HFFc6 (cell line): Measurements from ENCODE around the gene KREMEN1. TPM values are rescaled to one million over a fixed set of nuclear protein-coding genes. Genes with fewer than 3 reads are reported as not detected.

Experiments
- DNase-seq: peaks from one replicate; pipeline ENCODE4 v3.0.0-alpha.2; 2018
- H3K27ac Mint-ChIP-seq: 2 replicates; pipeline ENCODE4 v1.8.0; 2020; ENCODE audit warnings: mild to moderate bottlenecking, mixed read lengths
- H3K27me3 Mint-ChIP-seq: 2 replicates; pipeline ENCODE4 v1.8.0; 2021; ENCODE audit warnings: mild to moderate bottlenecking, moderate library complexity, mixed read lengths; ENCODE audit not compliant: insufficient read depth
- H3K36me3 Mint-ChIP-seq: 2 replicates; pipeline ENCODE4 v1.8.0; 2021; ENCODE audit warnings: low read depth, mixed read lengths
- H3K4me1 Mint-ChIP-seq: 2 replicates; pipeline ENCODE4 v1.8.0; 2020; ENCODE audit warnings: low read depth, mixed read lengths
- H3K4me3 Mint-ChIP-seq: 2 replicates; pipeline ENCODE4 v1.8.0; 2020; ENCODE audit warnings: mild to moderate bottlenecking, moderate library complexity, mixed read lengths
- H3K9me3 Mint-ChIP-seq: 2 replicates; pipeline ENCODE4 v1.8.0; 2020; ENCODE audit warnings: mild to moderate bottlenecking, mixed read lengths
- total RNA-seq, 6 experiments: library from RNA; stranded (reverse); fragmentation: NEBNext Ultra II Directional; extraction: Animal tissue kit (Norgen Biotek cat#: 25700); gene quantifications; 2 replicates in 1 of 6; 3 replicates in 5 of 6; pipeline ENCODE4 v1.2.3, GENCODE V29; 2021
- TF ChIP-seq, protein P1 (sequence below): fragments of 200-600 bp; sonication (generic); IDR thresholded peaks from 2 replicates; pipeline ENCODE4 v1.5.0; 2021; ENCODE audit warnings: antibody characterized with exemption, mild to moderate bottlenecking

Gene KREMEN1
- total RNA-seq, 6 experiments from 2014 or later: 0.50 to 1.1 (median 0.59) TPM

DNA sequence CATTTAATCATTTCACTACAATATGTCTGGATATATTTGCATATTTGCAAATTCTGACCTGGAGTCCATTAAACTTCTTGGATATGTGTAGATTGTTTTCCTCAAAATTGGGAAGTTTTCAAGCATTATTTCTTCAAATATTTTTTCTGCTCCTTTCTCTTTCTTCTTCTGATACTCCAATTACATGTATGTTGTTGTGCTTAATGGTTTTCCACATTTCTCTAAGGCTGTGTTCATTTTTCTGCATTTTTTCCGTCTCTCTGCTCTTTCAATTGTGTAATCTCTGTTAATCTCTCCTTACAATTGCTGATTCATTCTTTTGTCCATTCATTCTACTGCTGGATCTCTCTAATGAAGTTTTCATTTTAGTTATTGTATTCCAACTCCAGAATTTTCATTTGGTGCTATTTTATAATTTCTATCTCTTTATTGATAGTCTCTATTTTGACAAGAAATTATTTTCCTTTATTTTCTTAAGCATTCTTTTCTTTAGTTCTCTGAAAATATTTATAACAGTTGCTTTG is 102.5 kb downstream of the KREMEN1 start:
- Mint-ChIP-seq H3K9me3 (peaks cover 19% of the 10 kb centered on the region), H3K27ac (no peak overlapping the region), H3K4me1 (no peaks in the 10 kb centered on the region), H3K27me3 (peaks cover 17% of the 10 kb centered on the region), H3K36me3 (peaks cover 7% of the 10 kb centered on the region; the same call in 1 of the 2 replicates), H3K4me3 (no peak overlapping the region)
- TF ChIP-seq, protein P1, sequence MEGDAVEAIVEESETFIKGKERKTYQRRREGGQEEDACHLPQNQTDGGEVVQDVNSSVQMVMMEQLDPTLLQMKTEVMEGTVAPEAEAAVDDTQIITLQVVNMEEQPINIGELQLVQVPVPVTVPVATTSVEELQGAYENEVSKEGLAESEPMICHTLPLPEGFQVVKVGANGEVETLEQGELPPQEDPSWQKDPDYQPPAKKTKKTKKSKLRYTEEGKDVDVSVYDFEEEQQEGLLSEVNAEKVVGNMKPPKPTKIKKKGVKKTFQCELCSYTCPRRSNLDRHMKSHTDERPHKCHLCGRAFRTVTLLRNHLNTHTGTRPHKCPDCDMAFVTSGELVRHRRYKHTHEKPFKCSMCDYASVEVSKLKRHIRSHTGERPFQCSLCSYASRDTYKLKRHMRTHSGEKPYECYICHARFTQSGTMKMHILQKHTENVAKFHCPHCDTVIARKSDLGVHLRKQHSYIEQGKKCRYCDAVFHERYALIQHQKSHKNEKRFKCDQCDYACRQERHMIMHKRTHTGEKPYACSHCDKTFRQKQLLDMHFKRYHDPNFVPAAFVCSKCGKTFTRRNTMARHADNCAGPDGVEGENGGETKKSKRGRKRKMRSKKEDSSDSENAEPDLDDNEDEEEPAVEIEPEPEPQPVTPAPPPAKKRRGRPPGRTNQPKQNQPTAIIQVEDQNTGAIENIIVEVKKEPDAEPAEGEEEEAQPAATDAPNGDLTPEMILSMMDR: no peak
- no peak for DNase-seq

DNA sequence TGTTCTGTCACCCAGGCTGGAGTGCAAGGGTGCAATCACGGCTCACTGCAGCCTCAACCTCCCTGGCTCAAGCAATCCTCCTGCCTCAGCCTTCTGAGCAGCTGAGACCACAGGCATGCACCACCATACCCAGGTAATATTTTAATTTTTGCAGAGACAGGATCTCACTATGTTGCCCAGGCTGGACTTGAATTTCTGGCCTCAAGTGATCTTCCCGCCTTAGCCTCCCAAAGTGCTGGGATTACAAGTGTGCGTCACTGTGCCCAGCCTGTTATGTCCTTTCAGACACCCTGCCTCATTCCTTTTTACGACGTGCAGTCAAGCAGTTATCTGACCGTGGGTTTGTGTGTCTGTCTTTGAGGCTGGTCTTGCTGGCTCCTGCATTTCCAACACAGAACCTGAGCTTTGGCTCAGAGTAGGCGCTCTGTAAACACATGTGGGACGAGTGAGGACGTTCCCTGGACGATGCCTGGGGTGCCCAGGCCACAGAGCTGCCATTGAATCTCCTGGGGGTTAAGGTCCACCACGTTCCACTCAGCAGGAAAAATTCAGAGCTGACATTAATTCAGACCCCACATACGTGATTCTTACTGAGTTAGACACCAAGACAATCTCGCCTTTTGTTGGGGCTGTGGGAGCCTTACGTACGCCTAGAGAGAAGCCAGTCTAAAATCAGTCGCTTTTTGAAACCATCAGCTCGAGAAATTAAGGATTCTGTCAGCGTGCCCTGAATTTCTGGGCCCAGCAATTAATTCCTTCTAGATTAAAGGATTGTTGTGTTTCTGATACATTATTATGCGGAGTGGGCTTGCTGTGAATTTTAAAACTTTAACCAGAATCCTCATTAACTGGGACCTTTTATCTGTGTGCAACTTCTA is 111.4 kb downstream of the KREMEN1 start:
- Mint-ChIP-seq H3K4me3 (no peak overlapping the region), H3K36me3 (no peaks in the 10 kb centered on the region), H3K9me3 (no peaks in the 10 kb centered on the region), H3K27ac (no peak overlapping the region), H3K4me1 (no peaks in the 10 kb centered on the region), H3K27me3 (peaks cover 21% of the 10 kb centered on the region)
- no peak for DNase-seq
- TF ChIP-seq, protein P1: no peak

DNA sequence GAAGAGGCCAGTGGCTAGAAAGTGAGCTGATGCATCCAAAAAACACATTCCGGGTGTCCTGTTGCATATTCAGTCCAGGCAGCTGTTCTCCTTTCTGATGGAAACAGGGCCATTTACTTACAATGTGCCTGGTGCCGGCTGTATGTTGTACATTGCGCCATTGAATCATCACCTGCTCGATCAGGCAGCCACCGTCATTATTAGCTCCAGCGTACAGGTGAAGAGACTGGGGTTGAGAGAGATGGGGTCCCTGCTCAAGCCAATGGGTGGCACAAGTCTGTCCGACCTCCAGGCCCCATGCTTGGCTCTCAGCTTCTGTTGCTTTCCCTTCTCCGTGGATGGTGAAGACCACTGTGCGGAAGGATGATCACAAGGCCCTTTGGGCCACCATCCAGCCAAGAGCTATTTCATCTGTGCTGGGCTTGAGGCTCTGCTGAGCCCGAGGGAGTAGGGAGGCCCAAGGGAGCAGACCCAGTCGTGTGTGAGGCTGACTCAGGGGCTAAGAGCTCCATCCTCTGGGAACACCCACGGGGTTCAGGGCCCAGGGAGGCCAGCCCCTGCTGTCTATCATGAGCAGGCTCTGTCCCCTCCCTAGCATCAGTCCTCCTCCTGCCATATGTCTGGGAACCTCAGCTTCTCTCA is 112.1 kb downstream of the KREMEN1 start:
- TF ChIP-seq, protein P1: no peak
- no peak for DNase-seq
- H3K4me1 Mint-ChIP-seq: no peaks in the 10 kb centered on the region
- no peak overlapping the region for H3K4me3 Mint-ChIP-seq
- no peak overlapping the region for H3K27ac Mint-ChIP-seq
- H3K9me3 Mint-ChIP-seq: no peaks in the 10 kb centered on the region
- peaks cover 26% of the 10 kb centered on the region for H3K27me3 Mint-ChIP-seq
- no peaks in the 10 kb centered on the region for H3K36me3 Mint-ChIP-seq

DNA sequence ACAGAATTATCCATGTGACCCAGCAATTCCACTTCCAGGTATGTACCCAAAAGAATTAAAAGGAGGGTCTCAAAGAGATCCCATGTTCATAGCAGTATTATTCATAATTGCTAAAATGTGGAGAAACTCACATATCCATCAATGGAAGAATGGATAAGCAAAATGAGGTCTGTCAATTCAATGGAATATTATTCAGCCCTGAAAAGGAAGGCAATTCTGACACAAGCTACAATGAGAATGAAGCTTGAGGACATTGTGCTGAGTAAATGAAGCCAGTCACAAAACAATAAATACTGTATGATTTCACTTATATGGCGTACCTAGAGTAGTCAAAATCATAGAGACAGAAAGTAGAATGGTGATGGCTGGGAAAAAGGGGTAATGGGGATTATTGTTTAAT is 113.5 kb downstream of the KREMEN1 start:
- Mint-ChIP-seq H3K36me3 (no peaks in the 10 kb centered on the region), H3K27me3 (peaks cover 25% of the 10 kb centered on the region), H3K4me1 (no peaks in the 10 kb centered on the region), H3K9me3 (no peaks in the 10 kb centered on the region), H3K4me3 (no peak overlapping the region), H3K27ac (no peak overlapping the region)
- TF ChIP-seq, protein P1: no peak
- no peak for DNase-seq

DNA sequence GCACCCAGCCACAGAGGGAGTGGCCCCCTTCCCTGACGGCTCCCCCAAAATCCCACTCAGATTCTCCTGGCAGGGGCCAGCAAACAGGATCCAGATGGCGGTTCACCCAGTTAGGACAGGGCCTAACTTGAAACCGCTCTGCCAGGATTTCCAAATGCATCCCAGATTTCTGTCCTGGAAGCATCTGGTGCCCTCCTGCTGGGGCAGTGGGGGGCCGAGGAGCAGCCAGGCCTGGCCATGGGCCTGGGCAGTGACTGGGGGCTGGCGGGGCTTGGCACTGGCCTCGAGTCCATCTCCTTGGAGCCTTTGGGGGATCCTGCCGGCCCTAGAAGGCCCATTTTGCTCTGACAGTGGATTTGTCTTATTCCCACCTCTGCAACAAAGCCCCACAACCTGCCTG is 115.0 kb downstream of the KREMEN1 start:
- H3K4me3 Mint-ChIP-seq: no peak overlapping the region
- H3K36me3 Mint-ChIP-seq: no peaks in the 10 kb centered on the region
- no peak overlapping the region for H3K27ac Mint-ChIP-seq
- no peaks in the 10 kb centered on the region for H3K9me3 Mint-ChIP-seq
- no peaks in the 10 kb centered on the region for H3K4me1 Mint-ChIP-seq
- peaks cover 20% of the 10 kb centered on the region for H3K27me3 Mint-ChIP-seq
- TF ChIP-seq, protein P1: no peak
- no peak for DNase-seq
